HEK293 (cell line): ENCODE results near the gene TRMT61A.

ENCODE experiments used
- CTCF ChIA-PET: fragments of 350-600 bp; formaldehyde crosslinking; extraction: SDS; loops from one replicate; lab custom pipeline; 2021; ENCODE audit warnings: antibody characterized with exemption; lab: Yijun Ruan, JAX
- POLR2A ChIA-PET: fragments of 300-600 bp; formaldehyde crosslinking; extraction: SDS; loops from one replicate; lab custom pipeline; 2020; ENCODE audit warnings: antibody characterized with exemption, inconsistent platforms; lab: Yijun Ruan, JAX
- H3K27ac ChIP-seq: fragments of 200-500 bp; sonication (Bioruptor generic); 2 replicates; pipeline ENCODE4 v1.5.1; 2014; ENCODE audit warnings: low read depth, low read length, control low read depth, inconsistent platforms; ENCODE audit errors: extremely low read depth
- H3K36me3 ChIP-seq, 2 experiments: fragments of 200-500 bp in 1 of 2; sonication (Bioruptor generic) in 1 of 2; 1 replicate in 1 of 2; 2 replicates in 1 of 2; pipeline ENCODE4 v1.5.1; 2014 to 2017; ENCODE audit warnings: inconsistent platforms in 2 of 2, low read length in 2 of 2; ENCODE audit not compliant: control insufficient read depth in 2 of 2, insufficient read depth in 1 of 2
- H3K4me1 ChIP-seq: fragments of 200-500 bp; sonication (Bioruptor generic); 2 replicates; pipeline ENCODE4 v1.5.1; 2014; ENCODE audit warnings: mild to moderate bottlenecking, low read length, inconsistent platforms; ENCODE audit not compliant: control insufficient read depth, insufficient read depth
- H3K4me3 ChIP-seq: 2 replicates; pipeline ENCODE4 v1.5.1; 2011; ENCODE audit warnings: low read depth, mild to moderate bottlenecking, control low read depth, low read length, moderate library complexity
- H3K9me3 ChIP-seq: fragments of 200-500 bp; sonication (Bioruptor generic); 2 replicates; pipeline ENCODE4 v1.5.1; 2014; ENCODE audit warnings: low read depth, low read length, inconsistent platforms; ENCODE audit not compliant: control insufficient read depth, insufficient read depth
- BCL11B ChIP-seq: fragments of 450-650 bp; formaldehyde crosslinking; IDR thresholded peaks from 2 replicates; pipeline ENCODE4 v1.5.1; 2016; ENCODE audit warnings: low read depth, missing biosample characterization, missing genetic modification characterization
- EGR2 ChIP-seq: fragments of 450-650 bp; formaldehyde crosslinking; IDR thresholded peaks from 2 replicates; pipeline ENCODE4 v1.5.1; 2016; ENCODE audit warnings: low read depth, missing biosample characterization, missing genetic modification characterization
- GLIS2 ChIP-seq: fragments of 450-650 bp; formaldehyde crosslinking; IDR thresholded peaks from 2 replicates; pipeline ENCODE4 v1.5.1; 2016; ENCODE audit warnings: missing biosample characterization, missing genetic modification characterization
- KLF10 ChIP-seq: fragments of 450-650 bp; IDR thresholded peaks from 2 replicates; pipeline ENCODE4 v1.5.1; 2018; ENCODE audit warnings: missing biosample characterization, mild to moderate bottlenecking, missing genetic modification characterization
- KLF16 ChIP-seq: fragments of 450-650 bp; formaldehyde crosslinking; IDR thresholded peaks from 2 replicates; pipeline ENCODE4 v1.5.1; 2017; ENCODE audit warnings: missing biosample characterization, missing genetic modification characterization
- SP2 ChIP-seq: fragments of 450-650 bp; formaldehyde crosslinking; IDR thresholded peaks from 2 replicates; pipeline ENCODE4 v1.5.1; 2016; ENCODE audit warnings: missing biosample characterization, missing genetic modification characterization
- WT1 ChIP-seq: fragments of 450-650 bp; formaldehyde crosslinking; IDR thresholded peaks from 2 replicates; pipeline ENCODE4 v1.5.1; 2016; ENCODE audit warnings: missing biosample characterization, missing genetic modification characterization
- YY2 ChIP-seq: fragments of 450-650 bp; formaldehyde crosslinking; IDR thresholded peaks from 2 replicates; pipeline ENCODE4 v1.5.1; 2016; ENCODE audit warnings: missing biosample characterization, missing genetic modification characterization
- ZBTB21 ChIP-seq: fragments of 450-650 bp; formaldehyde crosslinking; IDR thresholded peaks from 2 replicates; pipeline ENCODE4 v1.5.1; 2017; ENCODE audit warnings: missing biosample characterization, missing genetic modification characterization
- ZBTB26 ChIP-seq: fragments of 450-650 bp; formaldehyde crosslinking; optimal IDR thresholded peaks from 2 replicates; pipeline ENCODE3; 2016; ENCODE audit warnings: missing biosample characterization, mild to moderate bottlenecking, missing genetic modification characterization
- ZBTB44 ChIP-seq: fragments of 450-650 bp; IDR thresholded peaks from 2 replicates; pipeline ENCODE4 v1.5.1; 2018; ENCODE audit warnings: missing biosample characterization, mild to moderate bottlenecking, missing genetic modification characterization
- ZEB2 ChIP-seq: fragments of 450-650 bp; formaldehyde crosslinking; IDR thresholded peaks from 2 replicates; pipeline ENCODE4 v1.5.1; 2016; ENCODE audit warnings: missing biosample characterization, missing genetic modification characterization
- ZFP37 ChIP-seq: fragments of 450-650 bp; formaldehyde crosslinking; IDR thresholded peaks from 2 replicates; pipeline ENCODE4 v1.5.1; 2016; ENCODE audit warnings: missing biosample characterization, missing genetic modification characterization
- ZNF2 ChIP-seq: fragments of 450-650 bp; formaldehyde crosslinking; IDR thresholded peaks from 2 replicates; pipeline ENCODE4 v1.5.1; 2016; ENCODE audit warnings: missing biosample characterization, missing genetic modification characterization
- ZNF266 ChIP-seq: fragments of 450-650 bp; formaldehyde crosslinking; IDR thresholded peaks from 2 replicates; pipeline ENCODE4 v1.5.1; 2016; ENCODE audit warnings: missing biosample characterization, missing genetic modification characterization, low read depth
- ZNF324 ChIP-seq: fragments of 450-650 bp; formaldehyde crosslinking; IDR thresholded peaks from 2 replicates; pipeline ENCODE4 v1.5.1; 2016; ENCODE audit warnings: missing biosample characterization, missing genetic modification characterization
- ZNF366 ChIP-seq: fragments of 450-650 bp; formaldehyde crosslinking; conservative IDR thresholded peaks from 2 replicates; pipeline ENCODE4 v1.5.1; 2016; ENCODE audit warnings: missing biosample characterization, missing genetic modification characterization
- ZNF391 ChIP-seq: fragments of 450-650 bp; formaldehyde crosslinking; IDR thresholded peaks from 2 replicates; pipeline ENCODE4 v1.5.1; 2016; ENCODE audit warnings: low read depth, missing biosample characterization, missing genetic modification characterization, borderline replicate concordance
- ZNF394 ChIP-seq: fragments of 450-650 bp; formaldehyde crosslinking; IDR thresholded peaks from 2 replicates; pipeline ENCODE4 v1.5.1; 2016; ENCODE audit warnings: missing biosample characterization, missing genetic modification characterization, mild to moderate bottlenecking, moderate library complexity, borderline replicate concordance
- ZNF629 ChIP-seq: fragments of 450-650 bp; formaldehyde crosslinking; IDR thresholded peaks from 2 replicates; pipeline ENCODE4 v1.5.1; 2017; ENCODE audit warnings: missing biosample characterization, missing genetic modification characterization
- ZSCAN30 ChIP-seq: fragments of 450-650 bp; IDR thresholded peaks from 2 replicates; pipeline ENCODE4 v1.5.1; 2018; ENCODE audit warnings: missing biosample characterization, mild to moderate bottlenecking, missing genetic modification characterization, moderate library complexity
- TF ChIP-seq, protein P1 (sequence below): fragments of 450-650 bp; formaldehyde crosslinking; IDR thresholded peaks from 2 replicates; pipeline ENCODE4 v1.5.1; 2016; ENCODE audit warnings: missing biosample characterization, missing genetic modification characterization
- TF ChIP-seq, protein P2 (sequence below): fragments of 450-650 bp; formaldehyde crosslinking; IDR thresholded peaks from 2 replicates; pipeline ENCODE4 v1.5.1; 2016; ENCODE audit warnings: missing biosample characterization, missing genetic modification characterization
- TF ChIP-seq, protein P3 (sequence below): fragments of 450-650 bp; formaldehyde crosslinking; IDR thresholded peaks from 2 replicates; pipeline ENCODE4 v1.5.1; 2016; ENCODE audit warnings: missing biosample characterization, missing genetic modification characterization
- TF ChIP-seq, protein P4 (sequence below): fragments of 450-650 bp; formaldehyde crosslinking; IDR thresholded peaks from 2 replicates; pipeline ENCODE4 v1.5.1; 2016; ENCODE audit warnings: missing biosample characterization, missing genetic modification characterization, low read depth
- TF ChIP-seq, protein P5 (sequence below): fragments of 450-650 bp; formaldehyde crosslinking; IDR thresholded peaks from 2 replicates; pipeline ENCODE4; 2016; ENCODE audit warnings: missing biosample characterization, missing genetic modification characterization

TRMT61A gene

GRCh38 chr14:103521951-103522563 lies 6.9 kb upstream of the TRMT61A start:
- peak overlapping the region; percentile 82 for H3K4me3 ChIP-seq
- ChIA-PET POLR2A (interaction anchor here (0.7 to 3.3 kb wide), 13 partner anchors 9 to 188 kb away, joined by 3 to 19 read pairs (median 5); partner anchors contain the start of genes BAG5 and EIF5), CTCF (interaction anchor here (0.7 to 1.1 kb wide), 2 partner anchors 9 to 16 kb away, joined by 3 read pairs; no protein-coding TSS in a partner anchor)
- H3K27ac ChIP-seq, result peak overlapping the region; percentile 99
- H3K36me3 ChIP-seq, result peaks cover 0 to 33% of the 10 kb centered on the region in 2 experiments; a peak in 1 of 3 replicates
- peaks cover 22% of the 10 kb centered on the region for H3K4me1 ChIP-seq
- no peaks in the 10 kb centered on the region for H3K9me3 ChIP-seq
- 0 out of 2 replicates have a peak, but pooled peaks have one; percentile 31 for TF ChIP-seq KLF16 (tag by site-specific recombination)
- TF ChIP-seq, protein P1, sequence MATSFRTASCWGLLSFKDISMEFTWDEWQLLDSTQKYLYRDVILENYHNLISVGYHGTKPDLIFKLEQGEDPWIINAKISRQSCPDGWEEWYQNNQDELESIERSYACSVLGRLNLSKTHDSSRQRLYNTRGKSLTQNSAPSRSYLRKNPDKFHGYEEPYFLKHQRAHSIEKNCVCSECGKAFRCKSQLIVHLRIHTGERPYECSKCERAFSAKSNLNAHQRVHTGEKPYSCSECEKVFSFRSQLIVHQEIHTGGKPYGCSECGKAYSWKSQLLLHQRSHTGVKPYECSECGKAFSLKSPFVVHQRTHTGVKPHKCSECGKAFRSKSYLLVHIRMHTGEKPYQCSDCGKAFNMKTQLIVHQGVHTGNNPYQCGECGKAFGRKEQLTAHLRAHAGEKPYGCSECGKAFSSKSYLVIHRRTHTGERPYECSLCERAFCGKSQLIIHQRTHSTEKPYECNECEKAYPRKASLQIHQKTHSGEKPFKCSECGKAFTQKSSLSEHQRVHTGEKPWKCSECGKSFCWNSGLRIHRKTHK (tag by site-specific recombination), result no peak
- TF ChIP-seq ZEB2 (tag by site-specific recombination), result peak; percentile 70
- peak; percentile 71; the same call in 1 of the 2 replicates for TF ChIP-seq ZBTB21 (tag by site-specific recombination)
- TF ChIP-seq ZBTB26, result peak; percentile 92
- peak; percentile 79; the same call in 1 of the 2 replicates for TF ChIP-seq BCL11B (tag by site-specific recombination)
- peak; percentile 66 for TF ChIP-seq YY2
- TF ChIP-seq, protein P2, sequence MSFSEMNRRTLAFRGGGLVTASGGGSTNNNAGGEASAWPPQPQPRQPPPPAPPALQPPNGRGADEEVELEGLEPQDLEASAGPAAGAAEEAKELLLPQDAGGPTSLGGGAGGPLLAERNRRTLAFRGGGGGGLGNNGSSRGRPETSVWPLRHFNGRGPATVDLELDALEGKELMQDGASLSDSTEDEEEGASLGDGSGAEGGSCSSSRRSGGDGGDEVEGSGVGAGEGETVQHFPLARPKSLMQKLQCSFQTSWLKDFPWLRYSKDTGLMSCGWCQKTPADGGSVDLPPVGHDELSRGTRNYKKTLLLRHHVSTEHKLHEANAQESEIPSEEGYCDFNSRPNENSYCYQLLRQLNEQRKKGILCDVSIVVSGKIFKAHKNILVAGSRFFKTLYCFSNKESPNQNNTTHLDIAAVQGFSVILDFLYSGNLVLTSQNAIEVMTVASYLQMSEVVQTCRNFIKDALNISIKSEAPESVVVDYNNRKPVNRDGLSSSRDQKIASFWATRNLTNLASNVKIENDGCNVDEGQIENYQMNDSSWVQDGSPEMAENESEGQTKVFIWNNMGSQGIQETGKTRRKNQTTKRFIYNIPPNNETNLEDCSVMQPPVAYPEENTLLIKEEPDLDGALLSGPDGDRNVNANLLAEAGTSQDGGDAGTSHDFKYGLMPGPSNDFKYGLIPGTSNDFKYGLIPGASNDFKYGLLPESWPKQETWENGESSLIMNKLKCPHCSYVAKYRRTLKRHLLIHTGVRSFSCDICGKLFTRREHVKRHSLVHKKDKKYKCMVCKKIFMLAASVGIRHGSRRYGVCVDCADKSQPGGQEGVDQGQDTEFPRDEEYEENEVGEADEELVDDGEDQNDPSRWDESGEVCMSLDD (tag by site-specific recombination), result peak; percentile 91
- TF ChIP-seq, protein P3, sequence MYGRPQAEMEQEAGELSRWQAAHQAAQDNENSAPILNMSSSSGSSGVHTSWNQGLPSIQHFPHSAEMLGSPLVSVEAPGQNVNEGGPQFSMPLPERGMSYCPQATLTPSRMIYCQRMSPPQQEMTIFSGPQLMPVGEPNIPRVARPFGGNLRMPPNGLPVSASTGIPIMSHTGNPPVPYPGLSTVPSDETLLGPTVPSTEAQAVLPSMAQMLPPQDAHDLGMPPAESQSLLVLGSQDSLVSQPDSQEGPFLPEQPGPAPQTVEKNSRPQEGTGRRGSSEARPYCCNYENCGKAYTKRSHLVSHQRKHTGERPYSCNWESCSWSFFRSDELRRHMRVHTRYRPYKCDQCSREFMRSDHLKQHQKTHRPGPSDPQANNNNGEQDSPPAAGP (tag by site-specific recombination), result peak; percentile 52; the same call in 1 of the 2 replicates
- no peak for TF ChIP-seq ZNF366 (tag by site-specific recombination)
- TF ChIP-seq GLIS2 (tag by site-specific recombination), result peak; percentile 79
- TF ChIP-seq, protein P4, sequence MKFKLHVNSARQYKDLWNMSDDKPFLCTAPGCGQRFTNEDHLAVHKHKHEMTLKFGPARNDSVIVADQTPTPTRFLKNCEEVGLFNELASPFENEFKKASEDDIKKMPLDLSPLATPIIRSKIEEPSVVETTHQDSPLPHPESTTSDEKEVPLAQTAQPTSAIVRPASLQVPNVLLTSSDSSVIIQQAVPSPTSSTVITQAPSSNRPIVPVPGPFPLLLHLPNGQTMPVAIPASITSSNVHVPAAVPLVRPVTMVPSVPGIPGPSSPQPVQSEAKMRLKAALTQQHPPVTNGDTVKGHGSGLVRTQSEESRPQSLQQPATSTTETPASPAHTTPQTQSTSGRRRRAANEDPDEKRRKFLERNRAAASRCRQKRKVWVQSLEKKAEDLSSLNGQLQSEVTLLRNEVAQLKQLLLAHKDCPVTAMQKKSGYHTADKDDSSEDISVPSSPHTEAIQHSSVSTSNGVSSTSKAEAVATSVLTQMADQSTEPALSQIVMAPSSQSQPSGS (tag by site-specific recombination), result peak; percentile 94
- TF ChIP-seq ZNF266 (tag by site-specific recombination), result no peak
- TF ChIP-seq ZSCAN30, result no peak
- peak; percentile 35; the same call in 1 of the 2 replicates for TF ChIP-seq EGR2 (tag by site-specific recombination)
- TF ChIP-seq, protein P5, sequence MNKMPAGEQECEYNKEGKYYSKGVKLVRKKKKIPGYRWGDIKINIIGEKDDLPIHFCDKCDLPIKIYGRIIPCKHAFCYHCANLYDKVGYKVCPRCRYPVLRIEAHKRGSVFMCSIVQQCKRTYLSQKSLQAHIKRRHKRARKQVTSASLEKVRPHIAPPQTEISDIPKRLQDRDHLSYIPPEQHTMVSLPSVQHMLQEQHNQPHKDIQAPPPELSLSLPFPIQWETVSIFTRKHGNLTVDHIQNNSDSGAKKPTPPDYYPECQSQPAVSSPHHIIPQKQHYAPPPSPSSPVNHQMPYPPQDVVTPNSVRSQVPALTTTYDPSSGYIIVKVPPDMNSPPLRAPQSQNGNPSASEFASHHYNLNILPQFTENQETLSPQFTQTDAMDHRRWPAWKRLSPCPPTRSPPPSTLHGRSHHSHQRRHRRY (tag by site-specific recombination), result 0 out of 2 replicates have a peak, but pooled peaks have one; percentile 45
- peak; percentile 33; the same call in 1 of the 2 replicates for TF ChIP-seq ZNF391 (tag by site-specific recombination)
- TF ChIP-seq ZFP37 (tag by site-specific recombination), result no peak
- TF ChIP-seq ZNF324 (tag by site-specific recombination), result peak; percentile 50; the same call in 1 of the 2 replicates
- peak; percentile 55; the same call in 1 of the 2 replicates for TF ChIP-seq ZNF2 (tag by site-specific recombination)
- TF ChIP-seq KLF10 (tag by site-specific recombination), result no peak
- TF ChIP-seq WT1 (tag by site-specific recombination), result 0 out of 2 replicates have a peak, but pooled peaks have one; percentile 12
- TF ChIP-seq SP2 (tag by site-specific recombination), result peak; percentile 14; the same call in 1 of the 2 replicates
- TF ChIP-seq ZBTB44 (tag by site-specific recombination), result no peak
- TF ChIP-seq ZNF394 (tag by site-specific recombination), result peak; percentile 43; the same call in 1 of the 2 replicates
- TF ChIP-seq ZNF629, result peak; percentile 79
